Smooth muscle cell (in vitro differentiated cells): ENCODE data around the gene OR10S1. TPM values are rescaled to one million over a fixed set of nuclear protein-coding genes. Genes with fewer than 3 reads are reported as not detected.

Experiments
- DNase-seq: peaks from one replicate; lab custom pipeline; 2025; ENCODE audit not compliant: unreplicated experiment; lab: John Stamatoyannopoulos, UW
- H2AFZ ChIP-seq: fragments of 200-600 bp; sonication (generic); 2 replicates; pipeline ENCODE4 v1.6.0; 2016; ENCODE audit warnings: antibody characterized with exemption, low read depth, mild to moderate bottlenecking
- H3F3A ChIP-seq: fragments of 200-600 bp; sonication (generic); 2 replicates; pipeline ENCODE4 v1.6.0; 2017; ENCODE audit warnings: antibody characterized with exemption, low read depth
- H3K27ac ChIP-seq: fragments of 200-600 bp; sonication (generic); 2 replicates; pipeline ENCODE4 v1.5.1; 2016; ENCODE audit warnings: low read depth, mild to moderate bottlenecking
- H3K27me3 ChIP-seq: fragments of 200-600 bp; sonication (generic); 2 replicates; pipeline ENCODE4 v1.6.1; 2016; ENCODE audit warnings: low read depth, mild to moderate bottlenecking
- H3K36me3 ChIP-seq: fragments of 200-600 bp; sonication (generic); 2 replicates; pipeline ENCODE4 v1.5.1; 2016; ENCODE audit warnings: low read depth
- H3K4me1 ChIP-seq: fragments of 200-600 bp; sonication (generic); 2 replicates; pipeline ENCODE4 v1.5.1; 2016; ENCODE audit warnings: low read depth
- H3K4me2 ChIP-seq: fragments of 200-600 bp; sonication (generic); 2 replicates; pipeline ENCODE4 v1.6.0; 2016; ENCODE audit warnings: mild to moderate bottlenecking
- H3K4me3 ChIP-seq: fragments of 200-600 bp; sonication (generic); 2 replicates; pipeline ENCODE4 v1.5.1; 2016; ENCODE audit warnings: mild to moderate bottlenecking
- H3K79me2 ChIP-seq: fragments of 200-600 bp; sonication (generic); 2 replicates; pipeline ENCODE4 v1.6.0; 2016; ENCODE audit warnings: low read depth, mild to moderate bottlenecking
- H3K9ac ChIP-seq: fragments of 200-600 bp; sonication (generic); 2 replicates; pipeline ENCODE4 v1.6.0; 2016; ENCODE audit warnings: low read depth
- H3K9me3 ChIP-seq: fragments of 200-600 bp; sonication (generic); replicated peaks from 2 replicates; pipeline ENCODE4 v1.5.1; 2016; ENCODE audit warnings: low read depth
- H4K20me1 ChIP-seq: fragments of 200-600 bp; sonication (generic); 2 replicates; pipeline ENCODE4 v1.6.0; 2016; ENCODE audit warnings: low read depth
- CTCF ChIP-seq: fragments of 200-600 bp; sonication (generic); IDR thresholded peaks from 2 replicates; pipeline ENCODE4 v1.5.1; 2017; ENCODE audit warnings: borderline replicate concordance, mild to moderate bottlenecking, antibody characterized with exemption; ENCODE audit not compliant: insufficient read depth, poor library complexity, severe bottlenecking
- WGBS: methylation state at CpG from one replicate; pipeline ENCODE4 v1.1.7; 2016; ENCODE audit warnings: low lambda C conversion rate; 5-methylcytosine and 5-hydroxymethylcytosine counted together
- polyA plus RNA-seq: library from polyadenylated mRNA; unstranded; fragments of >200 nt; fragmentation: Nextera tagmentation; extraction: Ambion mirVana; gene quantifications from 2 replicates; pipeline ENCODE4 v1.2.1, GENCODE V29; 2016
- total RNA-seq: library from RNA; depleted of rRNA; stranded (reverse); fragments of >200 nt; gene quantifications from 2 replicates; pipeline ENCODE4 v1.2.3, GENCODE V29; 2014

The OR10S1 gene
- total and polyA plus RNA-seq, 2 experiments from 2014 or later: not detected

GRCh38 chr11:123995119-123995518, 17.5 kb upstream of the OR10S1 start, which contains the start of gene OR10G6:
Gene OR10G6 (minus strand): TSS chr11:123995161. CDS start chr11:123995161, 0 bp downstream.
- Histone ChIP-seq H3K4me1 (no peaks in the 10 kb centered on the region), H3K4me3 (no peak within 1 kb of the TSS), H3K27ac (no peak within 1 kb of the TSS), H3K4me2 (no peak within 1 kb of the TSS), H3K9ac (no peak within 1 kb of the TSS), H3K9me3 (no peaks in the 10 kb centered on the region), H2AFZ (no peak within 1 kb of the TSS), H3K27me3 (no peaks in the 10 kb centered on the region), H3F3A (no peaks in the 10 kb centered on the region), H4K20me1 (no peaks in the 10 kb centered on the region), H3K36me3 (no peaks in the 10 kb centered on the region), H3K79me2 (no peaks in the 10 kb centered on the region)
- no peak for TF ChIP-seq CTCF
- WGBS: 87% methylated on average over 1 of the region's 1 CpG
- DNase-seq: no peak

- Histone ChIP-seq H3K9me3 (no peaks in the 10 kb centered on the region), H3F3A (no peaks in the 10 kb centered on the region), H3K4me3 (no peak overlapping the region), H3K4me1 (no peaks in the 10 kb centered on the region), H3K27me3 (no peaks in the 10 kb centered on the region), H3K79me2 (no peaks in the 10 kb centered on the region), H4K20me1 (no peaks in the 10 kb centered on the region), H3K36me3 (no peaks in the 10 kb centered on the region), H3K27ac (no peak overlapping the region), H2AFZ (no peak overlapping the region), H3K9ac (no peak overlapping the region), H3K4me2 (no peak overlapping the region)
- TF ChIP-seq CTCF: no peak
- WGBS: 86% methylated on average over 5 of the region's 5 CpGs
- no peak for DNase-seq
Observed at GRCh38 chr11:123979311-123979710, 1.7 kb upstream of the OR10S1 start.

- Histone ChIP-seq H3K27ac (no peak overlapping the region), H3K27me3 (no peaks in the 10 kb centered on the region), H3K4me1 (no peaks in the 10 kb centered on the region), H3K36me3 (no peaks in the 10 kb centered on the region), H3K79me2 (no peaks in the 10 kb centered on the region), H3K4me2 (no peak overlapping the region), H3K4me3 (no peak overlapping the region), H4K20me1 (no peaks in the 10 kb centered on the region), H3F3A (no peaks in the 10 kb centered on the region), H2AFZ (no peak overlapping the region), H3K9me3 (no peaks in the 10 kb centered on the region), H3K9ac (no peak overlapping the region)
- TF ChIP-seq CTCF: no peak
- no peak for DNase-seq
- WGBS: 92% methylated on average over 18 of the region's 18 CpGs
Observed at GRCh38 chr11:123976770-123977560, 616 bp downstream of the OR10S1 start.

- H3F3A ChIP-seq: no peaks in the 10 kb centered on the region
- H3K79me2 ChIP-seq: no peaks in the 10 kb centered on the region
- no peak overlapping the region for H3K4me2 ChIP-seq
- H2AFZ ChIP-seq: no peak overlapping the region
- H3K9ac ChIP-seq: no peak overlapping the region
- no peak overlapping the region for H3K4me3 ChIP-seq
- no peak for TF ChIP-seq CTCF
- no peaks in the 10 kb centered on the region for H3K9me3 ChIP-seq
- DNase-seq: no peak
- 59% methylated on average over 1 of the region's 1 CpG for whole genome bisulfite sequencing
- no peaks in the 10 kb centered on the region for H3K4me1 ChIP-seq
- H3K36me3 ChIP-seq: no peaks in the 10 kb centered on the region
- H3K27me3 ChIP-seq: no peaks in the 10 kb centered on the region
- H4K20me1 ChIP-seq: no peaks in the 10 kb centered on the region
- peak overlapping the region; percentile 55 for H3K27ac ChIP-seq
Observed at GRCh38 chr11:123973816-123974215, 3.8 kb downstream of the OR10S1 start.
